ENCODE results near the gene DENND4A. TPM values are rescaled to one million over a fixed set of nuclear protein-coding genes. Genes with fewer than 3 reads are reported as not detected.

Gene DENND4A
- total and polyA plus RNA-seq, 2 of the 4 experiments (the other 2 are of a cell fraction), result 4.1 to 17.7 TPM

DNA sequence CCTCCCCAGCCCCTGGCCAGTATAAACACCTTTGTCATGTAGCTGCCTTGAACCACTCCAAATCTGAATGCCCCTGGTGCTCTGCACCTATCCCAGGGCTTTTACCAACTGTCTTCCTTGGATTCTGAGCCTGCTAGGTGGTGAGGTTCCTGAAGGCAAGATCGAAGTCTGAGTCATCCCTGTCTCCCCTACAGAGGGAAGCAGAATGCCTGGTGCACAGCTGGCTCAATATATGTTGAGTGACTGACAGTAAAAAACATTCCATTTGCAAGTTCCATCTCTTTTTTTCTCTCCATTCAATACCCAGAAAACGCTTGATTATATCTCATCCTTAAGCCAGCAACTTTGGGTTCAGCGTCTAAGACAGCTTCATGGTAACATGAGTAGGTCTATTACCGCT lies 145.6 kb downstream of the DENND4A start:
- no peak overlapping the region for H2AK9ac ChIP-seq (replicated peaks; ENCODE audit: low read depth, low read length, poor library complexity)
- H3K27ac ChIP-seq (ENCODE audit: insufficient read depth, low read length), result no peak overlapping the region
- no peaks in the 10 kb centered on the region for H4K20me1 ChIP-seq (ENCODE audit: insufficient read depth, low read length)
- DNase-seq (peak; percentile 65), ATAC-seq (ENCODE audit: low read depth) (peak; percentile 58)
- no peak overlapping the region for H3K56ac ChIP-seq (ENCODE audit: extremely low read depth, insufficient read depth, low read length)
- H2BK5ac ChIP-seq (ENCODE audit: low read depth, low read length, poor library complexity, severe bottlenecking), result no peak overlapping the region
- ChIA-PET CTCF (interaction anchor here (0.8 kb wide), 1 partner anchor 8 kb away, joined by 3 read pairs; no protein-coding TSS in a partner anchor), POLR2A (ENCODE audit: unreplicated experiment) (no interaction called here)
- intact Hi-C loops (cut with micrococcal nuclease) (no loop called here), in situ Hi-C loops (cut with MboI; ENCODE audit: low sequenced_read_pairs) (loop anchor here (5.0 kb wide), 1 partner anchor 211 kb away; no protein-coding TSS in a partner anchor), dilution Hi-C loops (cut with HindIII; ENCODE audit: low sequenced_read_pairs, unreplicated experiment) (no loop called here)
- no peaks in the 10 kb centered on the region for H3K79me1 ChIP-seq (ENCODE audit: low read depth in 1 of 2, low read length in 2 of 2)
- H2AK5ac ChIP-seq (ENCODE audit: low read depth, low read length), result no peak overlapping the region
- peaks cover 8% of the 10 kb centered on the region for H3K4me1 ChIP-seq (ENCODE audit: control insufficient read depth, insufficient read depth, low read length)
- no peak overlapping the region for H2AFZ ChIP-seq (replicated peaks; ENCODE audit: low read length, poor library complexity)
- no peak overlapping the region for H4K5ac ChIP-seq (ENCODE audit: low read depth, low read length)
- no peaks in the 10 kb centered on the region for H3K9me3 ChIP-seq (ENCODE audit: control insufficient read depth, insufficient read depth, low read length)
- H3K4me2 ChIP-seq (ENCODE audit: low read depth, low read length), result no peak overlapping the region
- no peak overlapping the region for H2BK120ac ChIP-seq (ENCODE audit: low read depth, low read length)
- peaks cover 3% of the 10 kb centered on the region for H3K36me3 ChIP-seq (ENCODE audit: control insufficient read depth, insufficient read depth, low read length)
- H4K8ac ChIP-seq (ENCODE audit: low read depth in 2 of 2, low read length in 2 of 2), result no peak overlapping the region
- no peak overlapping the region for H3K4me3 ChIP-seq (ENCODE audit: insufficient read depth, low read depth, low read length)
- H2BK15ac ChIP-seq (ENCODE audit: low read depth, low read length), result no peak overlapping the region
- H3K27me3 ChIP-seq (ENCODE audit: control insufficient read depth, insufficient read depth, low read length), result no peaks in the 10 kb centered on the region
- H3K14ac ChIP-seq (replicated peaks; ENCODE audit: low read depth, low read length), result 0 out of 2 replicates have a peak overlapping the region, but pooled peaks have one; percentile 57
- TF ChIP-seq MXI1 (IDR thresholded peaks at IDR 0.05; ENCODE audit: borderline replicate concordance, low read depth, low read length), result no peak
- no peak for TF ChIP-seq FOS (IDR thresholded peaks at IDR 0.05; ENCODE audit: low read depth, low read length)
- no peak for TF ChIP-seq RFX5 (IDR thresholded peaks at IDR 0.05; ENCODE audit: low read depth, low read length)
- no peak overlapping the region for H3K4ac ChIP-seq (ENCODE audit: low read depth, low read length)
- WGBS, 2 experiments (ENCODE audit: extremely low coverage in 2 of 2, insufficient read length in 1 of 2), result no CpG with 5 or more reads among the region's 4 CpGs
- no peak overlapping the region for H3K9ac ChIP-seq (ENCODE audit: low read depth, low read length)
- no peak overlapping the region for H3K23ac ChIP-seq (ENCODE audit: low read depth, low read length)
- no peak overlapping the region for H4K91ac ChIP-seq (ENCODE audit: insufficient read depth, low read depth, low read length)
- no peak overlapping the region for H2BK20ac ChIP-seq (ENCODE audit: low read depth, low read length)
- BruUV-seq (replicated peaks), result no TSS peak
- no peaks in the 10 kb centered on the region; the same call in 1 of the 2 replicates for H3K9me1 ChIP-seq (ENCODE audit: insufficient read depth, low read length)
- H3K18ac ChIP-seq (ENCODE audit: low read depth, low read length), result no peak overlapping the region
